HepG2 (cell line): ENCODE results near the gene ANKRD53. TPM values are rescaled to one million over a fixed set of nuclear protein-coding genes. Genes with fewer than 3 reads are reported as not detected.

Experiments used
- ATAC-seq: fragments of 200-7000 bp; cut with Tn5 transposase; 3 replicates; pipeline ENCODE4 v1.9.1; 2020; ENCODE audit warnings: mild to moderate bottlenecking, moderate library complexity
- BruUV-seq: library from RNA; stranded (reverse); fragments of 400-500 nt; replicated peaks from 2 replicates; lab custom pipeline; 2021; lab: Mats Ljungman, UMichigan
- CTCF ChIA-PET: fragments of 300-600 bp; formaldehyde crosslinking; extraction: SDS; loops from one replicate; lab custom pipeline; 2021; ENCODE audit warnings: low total read pairs, inconsistent platforms, low intra/inter-chr PET ratio; lab: Yijun Ruan, JAX
- POLR2A ChIA-PET: fragments of 350-600 bp; sonication (Branson Sonifier 250); formaldehyde crosslinking; loops from one replicate; lab custom pipeline; 2020; ENCODE audit warnings: antibody characterized with exemption, inconsistent platforms; lab: Yijun Ruan, JAX
- DNase-seq: peaks from one replicate; pipeline ENCODE4 v3.0.0-alpha.2; 2015; ENCODE audit warnings: low spot score
- FAIRE-seq: peaks from 3 replicates; lab custom pipeline; 2011; peaks lifted over from hg19 to GRCh38; lab: Jason Lieb, UNC
- H2AFZ ChIP-seq: one replicate; pipeline ENCODE4 v1.6.1; 2011; ENCODE audit warnings: low read length, inconsistent platforms
- H3K27ac ChIP-seq: fragments of 300-600 bp; 3 replicates; pipeline ENCODE4 v1.8.0; 2011; ENCODE audit warnings: mixed run types, mild to moderate bottlenecking, mixed read lengths, low read length, inconsistent platforms; ENCODE audit not compliant: insufficient read depth; ENCODE audit errors: extremely low read length
- H3K27me3 ChIP-seq, 2 experiments: fragments of 200-600 bp in 1 of 2; 2 replicates in 1 of 2; 3 replicates in 1 of 2; pipeline versions ENCODE4 v1.6.0 to v1.8.0; 2011; ENCODE audit warnings: low read length in 2 of 2, mild to moderate bottlenecking in 2 of 2, moderate library complexity in 2 of 2, inconsistent platforms in 1 of 2; ENCODE audit not compliant: insufficient read depth in 2 of 2, control insufficient read depth in 1 of 2
- H3K36me3 ChIP-seq, 2 experiments: fragments of 200-600 bp in 1 of 2; replicated peaks in 1 of 2; 2 replicates in 1 of 2; 3 replicates in 1 of 2; pipeline versions ENCODE4 v1.5.1 to v1.8.0; 2011; ENCODE audit warnings: low read length in 2 of 2, inconsistent platforms in 1 of 2; ENCODE audit not compliant: insufficient read depth in 2 of 2, control insufficient read depth in 1 of 2
- H3K4me1 ChIP-seq: 2 replicates; pipeline ENCODE4 v1.5.1; 2012; ENCODE audit warnings: low read length, inconsistent platforms; ENCODE audit not compliant: insufficient read depth
- H3K4me2 ChIP-seq: 2 replicates; pipeline ENCODE4 v1.6.0; 2011; ENCODE audit warnings: low read depth, low read length, inconsistent platforms
- H3K4me3 ChIP-seq, 3 experiments: fragments of 200-600 bp in 1 of 3; sonication (generic), shearing (Covaris generic) in 1 of 3; replicated peaks in 1 of 3; 2 replicates each; pipeline ENCODE4 v1.5.1; 2011 to 2016; ENCODE audit warnings: low read length in 3 of 3, inconsistent platforms in 2 of 3, low read depth in 2 of 3, mild to moderate bottlenecking in 2 of 3, control low read depth in 1 of 3, mixed read lengths in 1 of 3; ENCODE audit not compliant: insufficient read depth in 1 of 3
- H3K79me2 ChIP-seq: one replicate; pipeline ENCODE4 v1.6.1; 2011; ENCODE audit warnings: low read length, inconsistent platforms; ENCODE audit not compliant: insufficient read depth
- H3K9ac ChIP-seq: 2 replicates; pipeline ENCODE4 v1.6.0; 2011; ENCODE audit warnings: mild to moderate bottlenecking, low read depth, low read length, inconsistent platforms; ENCODE audit not compliant: insufficient read depth
- H3K9me3 ChIP-seq: 2 replicates; pipeline ENCODE4 v1.5.1; 2012; ENCODE audit warnings: mild to moderate bottlenecking, low read length
- H4K20me1 ChIP-seq: 2 replicates; pipeline ENCODE4 v1.6.0; 2011; ENCODE audit warnings: inconsistent platforms, mild to moderate bottlenecking, low read length, moderate library complexity; ENCODE audit not compliant: insufficient read depth
- EZH2 ChIP-seq: conservative IDR thresholded peaks from 2 replicates; pipeline ENCODE4 v1.6.1; 2012; ENCODE audit warnings: mild to moderate bottlenecking, low read depth, low read length, moderate library complexity
- FOXP1 ChIP-seq, 2 experiments: fragments of 450-650 bp in 1 of 2; IDR thresholded peaks; 2 replicates each; pipeline ENCODE4 v1.6.1; 2017 to 2018; ENCODE audit warnings: antibody characterized with exemption in 1 of 2
- HMG20A ChIP-seq: IDR thresholded peaks from 2 replicates; pipeline ENCODE4 v1.6.1; 2016; ENCODE audit warnings: borderline replicate concordance
- MTA3 ChIP-seq: sonication (generic); formaldehyde crosslinking; IDR thresholded peaks from 2 replicates; pipeline ENCODE4 v1.4.0; 2020; ENCODE audit warnings: missing genetic modification reagents
- WGBS: methylation state at CpG from one replicate; pipeline ENCODE4 v1.1.6; 2017; ENCODE audit warnings: low lambda C conversion rate; 5-methylcytosine and 5-hydroxymethylcytosine counted together
- in situ Hi-C: cut with HindIII; loops from 2 replicates; pipeline ENCODE4 v1.10.0; 2017; ENCODE audit warnings: low pct_unique_long_range_greater_than_20kb; ENCODE audit not compliant: extremely low pct_ligation_motif_present
- intact Hi-C: fragments of 100-400 bp; cut with micrococcal nuclease; formaldehyde crosslinking; loops from one replicate; pipeline ENCODE4 v1.10.0; 2022; ENCODE audit not compliant: unreplicated experiment
- polyA plus RNA-seq, 8 experiments: library from polyadenylated mRNA; depleted of rRNA in 3 of 8; stranded (reverse) in 7 of 8; unstranded in 1 of 8; fragments of >200 nt; fragmentation: Illumina TruSeq in 4 of 8; extraction: Trizol in 4 of 8; gene quantifications; 2 replicates each; pipeline versions ENCODE4 v1.2.1 to v1.2.3, GENCODE V29; 2011 to 2016; ENCODE audit warnings: low read depth in 4 of 8, missing spikeins in 1 of 8, mixed read lengths in 1 of 8; ENCODE audit not compliant: insufficient read depth in 1 of 8
- total RNA-seq, 5 experiments: library from RNA; depleted of rRNA; stranded (reverse); fragments of >200 nt; fragmentation: Illumina TruSeq; extraction: Trizol; gene quantifications; 2 replicates each; pipeline ENCODE4 v1.2.3, GENCODE V29; 2016; ENCODE audit warnings: low read depth in 1 of 5
- TF ChIP-seq, protein P1 (sequence below): sonication (generic); formaldehyde crosslinking; IDR thresholded peaks from 2 replicates; pipeline ENCODE4 v1.8.1; 2023; ENCODE audit warnings: mild to moderate bottlenecking, moderate library complexity, missing genetic modification reagents
- TF ChIP-seq, protein P2 (sequence below): IDR thresholded peaks from 2 replicates; pipeline ENCODE4 v1.6.1; 2016; ENCODE audit warnings: low read depth
- TF ChIP-seq, protein P3 (sequence below): sonication (generic); formaldehyde crosslinking; IDR thresholded peaks from 2 replicates; pipeline ENCODE4 v1.4.0; 2020; ENCODE audit warnings: mild to moderate bottlenecking, missing genetic modification reagents

The ANKRD53 gene
- total and polyA plus RNA-seq, 2 of the 13 experiments (the other 11 are each of a cell fraction or from before 2014, with no cell fraction given), result 0.15 TPM; not detected in 1

DNA sequence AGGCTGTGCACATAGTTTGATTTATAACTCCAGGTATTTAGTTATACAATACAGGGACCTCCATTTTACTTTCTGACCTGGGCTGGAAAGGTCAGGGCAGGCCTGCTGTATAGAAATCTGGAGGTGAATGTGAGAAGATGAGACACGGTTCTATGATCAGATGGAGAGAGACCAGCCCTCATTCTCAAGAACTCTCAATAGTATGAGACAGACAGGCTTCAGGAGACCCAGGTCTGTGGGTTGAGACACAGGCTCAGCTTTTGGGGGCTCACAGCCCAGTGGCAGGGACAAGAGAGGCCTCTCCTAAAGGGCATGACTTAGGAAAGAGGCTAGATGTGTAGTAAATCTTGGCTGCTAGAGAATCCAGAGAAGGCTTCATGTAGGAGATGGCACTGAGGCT, 43.4 kb upstream of the ANKRD53 start:
- in situ Hi-C loops, result no loop called here
- H3K27ac ChIP-seq, result no peak overlapping the region
- 25% methylated on average over 1 of the region's 1 CpG for WGBS
- TF ChIP-seq, protein P1, sequence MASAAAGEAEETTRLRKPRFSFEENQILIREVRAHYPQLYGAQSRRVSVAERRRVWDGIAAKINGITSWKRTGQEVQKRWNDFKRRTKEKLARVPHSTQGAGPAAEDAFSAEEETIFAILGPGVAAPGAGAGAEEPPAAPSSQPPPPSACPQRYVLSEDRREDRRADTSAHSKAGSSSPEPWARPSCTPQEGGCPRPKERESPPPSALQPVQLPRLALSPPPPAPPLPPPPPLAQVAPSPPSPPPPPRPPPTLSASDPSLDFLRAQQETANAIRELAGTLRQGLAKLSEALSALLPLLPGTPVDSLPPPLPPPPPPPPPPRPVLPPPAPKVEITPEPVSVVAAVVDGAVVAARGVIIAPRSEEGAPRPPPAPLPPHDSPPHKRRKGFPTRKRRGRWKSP (CRISPR knock-in tag), result no peak
- no peak for TF ChIP-seq FOXP1 (IDR thresholded peaks at IDR 0.05)
- TF ChIP-seq FOXP1 (CRISPR knock-in tag; IDR thresholded peaks at IDR 0.05), result no peak
- TF ChIP-seq, protein P2, sequence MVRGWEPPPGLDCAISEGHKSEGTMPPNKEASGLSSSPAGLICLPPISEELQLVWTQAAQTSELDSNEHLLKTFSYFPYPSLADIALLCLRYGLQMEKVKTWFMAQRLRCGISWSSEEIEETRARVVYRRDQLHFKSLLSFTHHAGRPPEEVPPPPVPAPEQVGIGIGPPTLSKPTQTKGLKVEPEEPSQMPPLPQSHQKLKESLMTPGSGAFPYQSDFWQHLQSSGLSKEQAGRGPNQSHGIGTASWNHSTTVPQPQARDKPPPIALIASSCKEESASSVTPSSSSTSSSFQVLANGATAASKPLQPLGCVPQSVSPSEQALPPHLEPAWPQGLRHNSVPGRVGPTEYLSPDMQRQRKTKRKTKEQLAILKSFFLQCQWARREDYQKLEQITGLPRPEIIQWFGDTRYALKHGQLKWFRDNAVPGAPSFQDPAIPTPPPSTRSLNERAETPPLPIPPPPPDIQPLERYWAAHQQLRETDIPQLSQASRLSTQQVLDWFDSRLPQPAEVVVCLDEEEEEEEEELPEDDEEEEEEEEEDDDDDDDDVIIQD (CRISPR knock-in tag), result no peak
- TF ChIP-seq MTA3 (CRISPR knock-in tag), result no peak
- TF ChIP-seq, protein P3, sequence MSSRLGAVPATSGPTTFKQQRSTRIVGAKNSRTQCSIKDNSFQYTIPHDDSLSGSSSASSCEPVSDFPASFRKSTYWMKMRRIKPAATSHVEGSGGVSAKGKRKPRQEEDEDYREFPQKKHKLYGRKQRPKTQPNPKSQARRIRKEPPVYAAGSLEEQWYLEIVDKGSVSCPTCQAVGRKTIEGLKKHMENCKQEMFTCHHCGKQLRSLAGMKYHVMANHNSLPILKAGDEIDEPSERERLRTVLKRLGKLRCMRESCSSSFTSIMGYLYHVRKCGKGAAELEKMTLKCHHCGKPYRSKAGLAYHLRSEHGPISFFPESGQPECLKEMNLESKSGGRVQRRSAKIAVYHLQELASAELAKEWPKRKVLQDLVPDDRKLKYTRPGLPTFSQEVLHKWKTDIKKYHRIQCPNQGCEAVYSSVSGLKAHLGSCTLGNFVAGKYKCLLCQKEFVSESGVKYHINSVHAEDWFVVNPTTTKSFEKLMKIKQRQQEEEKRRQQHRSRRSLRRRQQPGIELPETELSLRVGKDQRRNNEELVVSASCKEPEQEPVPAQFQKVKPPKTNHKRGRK (CRISPR knock-in tag), result no peak
- TF ChIP-seq HMG20A, result no peak
- TF ChIP-seq EZH2, result no peak
- no peak overlapping the region for H3K9ac ChIP-seq
- FAIRE-seq (no peak), DNase-seq (no peak), ATAC-seq (no peak)
- H3K36me3 ChIP-seq, result no peaks in the 10 kb centered on the region
- H2AFZ ChIP-seq, result no peak overlapping the region
- BruUV-seq, result no TSS peak
- no peaks in the 10 kb centered on the region for H3K79me2 ChIP-seq
- ChIA-PET CTCF (no interaction called here), POLR2A (interaction anchor here (0.8 to 1.2 kb wide), 4 partner anchors 13 to 133 kb away, joined by 3 read pairs; partner anchors contain the start of gene NAGK)
- H3K4me3 ChIP-seq, result no peak overlapping the region; a peak in 1 of 6 replicates
- H3K27me3 ChIP-seq, result no peaks in the 10 kb centered on the region; a peak in 1 of 5 replicates
- H4K20me1 ChIP-seq, result no peaks in the 10 kb centered on the region
- no peaks in the 10 kb centered on the region for H3K9me3 ChIP-seq
- peaks cover 49% of the 10 kb centered on the region for H3K4me1 ChIP-seq
- intact Hi-C loops, result no loop called here
- no peak overlapping the region for H3K4me2 ChIP-seq
